Kasumi-1 (cell line): ENCODE results near the gene BLVRB.
"Not testable (repeated sequence)": the region's sequence is repeated elsewhere in the genome, so short reads cannot be mapped to it uniquely, and the experiment has no call there.

Source experiments
- DNase-seq, 2 experiments: peaks; one replicate each; lab custom pipeline; 2025; lab: John Stamatoyannopoulos, UW

The BLVRB gene

GRCh38 chr19:40465557-40466218 is at the start of gene BLVRB:
Gene BLVRB, minus strand, starts transcription at chr19:40465745. Its CDS starts 57 bp downstream, at chr19:40465688.
- peak; percentile 96 to 98 for DNase-seq

GRCh38 chr19:40513741-40514315 is 48.3 kb upstream of the BLVRB start:
- DNase-seq, result no peak

DNA sequence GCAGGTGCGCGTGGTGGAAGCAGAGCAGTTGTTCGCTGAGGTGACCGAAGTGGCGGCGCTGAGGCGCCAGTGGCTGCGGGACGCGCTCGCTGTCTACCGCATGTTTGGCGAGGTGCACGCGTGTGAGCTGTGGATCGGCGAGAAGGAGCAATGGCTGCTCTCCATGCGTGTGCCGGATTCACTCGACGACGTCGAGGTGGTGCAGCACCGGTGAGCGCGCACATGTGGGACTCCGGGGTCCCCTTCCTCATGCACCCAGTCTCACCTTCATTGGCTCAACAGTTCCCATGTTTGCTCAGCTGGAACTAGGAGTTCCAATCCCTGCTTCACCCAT is 47.8 kb upstream of the BLVRB start:
- DNase-seq, result no peak

- DNase-seq, result no peak
Measured at GRCh38 chr19:40512473-40513344, 47.2 kb upstream of the BLVRB start.

- DNase-seq, result no peak
Measured at GRCh38 chr19:40512110-40512472, 46.5 kb upstream of the BLVRB start.

DNA sequence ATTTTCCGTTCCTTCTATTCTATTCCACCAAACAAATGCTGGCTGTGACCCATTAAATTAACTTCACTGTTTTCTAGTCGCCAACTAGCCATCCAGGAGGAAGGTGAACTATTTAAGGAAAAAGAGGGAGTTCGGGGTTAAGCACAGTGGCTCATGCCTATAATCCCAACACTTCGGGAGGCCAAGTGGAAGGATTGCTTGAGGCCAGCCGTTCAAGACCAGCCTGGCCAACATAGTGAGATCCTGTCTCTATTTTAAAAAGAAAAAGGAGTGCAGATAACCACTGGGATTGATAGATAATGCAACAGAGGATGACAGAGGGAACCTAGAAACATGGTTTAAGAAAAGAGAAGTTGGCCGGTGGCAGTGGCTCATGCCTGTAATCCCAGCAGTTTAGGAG is 45.9 kb upstream of the BLVRB start:
- no peak for DNase-seq

DNA sequence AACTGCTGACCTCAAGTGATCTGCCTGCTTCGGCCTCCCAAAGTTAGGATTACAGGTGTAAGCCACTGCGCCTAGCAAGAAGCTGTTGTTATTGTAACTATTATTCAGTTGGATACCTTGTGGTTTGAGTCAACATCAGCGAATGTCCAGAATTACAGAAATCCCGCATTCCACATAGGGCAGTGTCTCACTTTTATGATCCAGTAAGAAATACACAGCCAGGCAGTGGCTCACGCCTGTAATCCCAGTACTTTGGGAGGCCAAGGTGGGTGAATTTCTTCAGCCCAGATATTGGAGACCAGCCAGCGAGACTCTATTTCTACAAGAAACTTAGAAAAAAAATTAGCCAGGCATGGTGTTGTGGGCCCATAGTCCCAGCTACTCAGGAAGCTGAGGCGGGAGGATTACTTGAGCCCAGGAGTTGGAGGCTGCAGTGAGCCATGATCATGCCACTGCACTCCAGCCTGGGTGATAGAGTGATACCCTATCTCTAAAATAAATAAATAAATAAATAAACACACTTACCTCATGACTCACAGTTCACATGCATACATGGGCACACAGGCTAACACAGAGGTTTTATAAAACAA is 45.1 kb upstream of the BLVRB start:
- DNase-seq, result no peak

DNA sequence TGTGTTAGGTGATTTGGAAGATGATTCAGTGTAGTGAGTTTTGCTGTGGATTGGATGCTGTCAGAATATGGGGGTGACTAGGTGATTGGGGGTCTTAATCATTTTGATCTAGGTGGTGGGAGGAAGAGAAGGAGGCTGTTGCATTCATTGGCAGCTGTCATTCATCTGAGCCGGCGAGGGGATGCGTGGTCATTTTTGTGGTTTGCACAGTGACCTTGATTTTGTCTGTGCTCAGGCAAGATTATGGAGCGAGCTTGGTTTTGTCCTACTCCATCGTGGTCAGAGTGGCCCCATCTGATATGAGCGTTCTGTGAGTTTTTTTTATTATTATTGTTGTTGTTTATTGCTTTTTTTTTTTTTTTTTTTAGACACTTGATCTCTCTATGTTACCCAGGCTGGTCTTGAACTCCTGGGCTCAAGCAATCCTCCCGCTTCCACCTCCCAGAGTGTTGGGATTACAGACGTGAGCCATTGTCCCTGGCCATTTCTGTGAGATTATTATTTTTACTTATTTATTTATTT is 43.3 kb upstream of the BLVRB start:
- DNase-seq, result no peak

DNA sequence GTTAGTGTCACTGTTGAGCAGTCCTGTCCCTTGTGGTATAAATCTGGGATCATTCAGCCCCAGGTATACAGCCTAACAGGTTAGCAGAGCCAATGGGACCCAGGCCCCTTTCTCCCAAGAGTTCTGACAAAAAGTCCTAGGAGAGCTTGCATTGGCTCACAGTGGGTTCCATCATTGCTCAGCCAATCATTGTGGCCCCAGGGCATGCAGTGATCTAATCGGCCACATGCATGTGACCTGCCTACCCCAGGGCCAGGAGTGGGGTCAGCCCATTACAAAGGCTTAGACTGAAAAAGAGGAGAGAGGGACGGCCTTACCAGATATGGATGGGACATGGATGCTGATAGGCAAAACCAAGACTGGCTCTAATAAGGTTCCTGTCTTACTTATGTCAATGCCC is 42.3 kb upstream of the BLVRB start:
- no peak for DNase-seq

DNA sequence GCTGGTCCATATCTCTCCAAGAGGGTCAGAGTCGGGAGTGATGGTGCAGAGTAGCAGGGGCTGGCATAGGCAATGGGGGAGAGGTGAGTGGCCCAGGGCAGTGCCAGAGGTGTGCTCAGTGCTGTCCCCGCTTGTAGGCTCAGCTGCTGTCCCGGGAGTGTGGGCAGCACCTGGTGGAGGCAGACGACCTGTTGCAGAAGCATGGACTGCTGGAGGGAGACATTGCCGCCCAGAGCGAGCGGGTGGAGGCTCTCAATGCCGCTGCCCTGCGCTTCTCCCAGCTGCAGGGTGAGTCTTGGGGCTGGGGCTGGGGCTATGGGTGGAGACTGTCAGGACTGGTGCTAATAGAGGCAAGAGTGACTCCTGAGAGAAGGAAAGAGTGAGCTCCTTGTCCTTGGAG is 40.6 kb upstream of the BLVRB start:
- no peak for DNase-seq

- DNase-seq, result no peak
Measured at GRCh38 chr19:40503320-40503695, 37.8 kb upstream of the BLVRB start.

DNA sequence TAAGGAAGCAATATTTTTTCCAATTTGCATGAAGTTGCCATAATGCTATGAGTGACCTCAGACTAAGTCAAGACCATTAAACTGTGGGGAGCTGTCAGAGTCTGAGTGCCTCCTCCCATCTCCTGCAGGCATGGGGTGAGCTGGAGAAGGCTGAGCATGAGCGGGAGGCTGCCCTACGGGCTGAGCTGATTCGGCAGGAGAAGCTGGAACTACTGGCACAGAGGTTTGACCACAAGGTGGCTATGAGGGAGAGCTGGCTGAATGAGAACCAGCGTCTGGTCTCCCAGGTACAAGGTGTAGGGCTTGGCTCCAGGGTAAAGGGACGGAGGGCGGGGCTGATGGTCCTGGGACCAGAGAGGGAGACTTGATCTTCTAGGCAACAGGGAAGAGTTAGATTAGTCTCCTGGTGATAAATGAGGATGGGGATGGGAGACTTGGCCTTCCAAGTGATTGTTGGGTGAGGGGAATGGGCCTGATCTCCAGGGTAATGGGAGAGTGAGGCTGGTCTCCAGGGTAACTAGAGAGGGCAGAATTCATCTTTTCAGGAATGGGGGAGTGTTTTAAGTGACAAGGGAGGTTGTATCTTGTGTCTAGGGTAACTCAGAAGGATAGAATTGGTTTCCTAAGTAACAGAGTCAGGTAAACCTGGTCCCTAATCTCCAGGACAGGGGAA is 37.2 kb upstream of the BLVRB start:
- DNase-seq, result no peak

- no peak for DNase-seq
Measured at GRCh38 chr19:40502081-40502480, 36.5 kb upstream of the BLVRB start.

- no peak for DNase-seq
Measured at GRCh38 chr19:40501599-40501998, 36.1 kb upstream of the BLVRB start.

DNA sequence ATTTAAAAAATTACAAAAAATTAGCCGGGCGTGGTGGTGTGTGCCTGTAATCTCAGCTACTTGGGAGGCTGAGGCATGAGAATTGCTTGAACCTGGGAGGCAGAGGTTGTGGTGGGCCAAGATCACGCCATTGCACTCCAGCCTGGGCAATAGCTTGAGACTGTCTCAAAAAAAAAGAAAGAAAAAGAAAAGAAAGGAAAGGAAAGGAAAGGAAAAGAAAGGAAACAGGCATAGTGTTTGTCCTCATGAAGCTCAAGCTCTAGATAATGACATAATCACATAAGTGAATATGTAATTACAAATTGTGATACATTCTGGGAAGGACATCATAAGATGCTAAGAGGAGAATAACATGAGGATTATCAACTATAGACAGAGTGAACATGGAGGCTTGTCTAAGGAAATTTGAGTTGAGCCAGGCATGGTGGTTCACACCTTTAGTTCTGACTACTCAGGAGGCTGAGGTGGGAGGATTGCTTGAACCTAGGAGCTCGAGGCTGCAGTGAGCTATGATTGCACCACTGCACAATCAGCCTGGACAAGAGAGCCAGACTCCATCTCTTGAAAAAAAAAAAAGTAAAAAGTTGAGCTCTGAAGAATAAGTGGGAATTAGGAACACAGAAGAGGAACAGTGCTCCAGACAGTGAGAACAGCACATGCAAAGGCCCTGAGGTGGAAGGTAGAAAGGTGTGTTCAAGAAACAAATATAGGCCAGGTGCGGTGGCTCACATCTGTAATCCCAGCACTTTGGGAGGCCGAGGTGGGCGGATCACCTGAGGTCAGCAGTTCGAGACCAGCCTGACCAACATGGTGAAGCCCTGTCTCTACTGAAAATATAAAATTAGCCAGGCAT is 35.4 kb upstream of the BLVRB start:
- not testable (repeated sequence) for DNase-seq

GRCh38 chr19:40499320-40499719 is 33.8 kb upstream of the BLVRB start:
- DNase-seq, result no peak

DNA sequence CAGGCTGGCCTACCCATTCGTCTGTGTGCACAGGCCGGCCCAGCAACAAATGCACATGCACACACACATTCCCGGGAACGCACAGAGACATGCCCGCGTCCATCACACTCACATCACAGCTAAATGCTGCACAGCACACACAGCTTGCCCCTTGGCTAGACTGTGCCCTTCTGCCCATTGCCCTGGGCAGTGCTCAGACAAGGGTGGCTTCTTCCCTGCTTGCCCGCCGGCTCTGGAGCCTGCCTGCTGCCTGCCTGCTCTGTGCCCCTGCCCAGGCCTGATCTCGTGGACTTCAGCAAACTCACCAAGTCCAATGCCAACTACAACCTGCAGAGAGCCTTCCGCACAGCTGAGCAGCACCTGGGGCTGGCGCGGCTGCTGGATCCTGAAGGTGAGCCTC is 31.7 kb upstream of the BLVRB start:
- DNase-seq, result no peak

DNA sequence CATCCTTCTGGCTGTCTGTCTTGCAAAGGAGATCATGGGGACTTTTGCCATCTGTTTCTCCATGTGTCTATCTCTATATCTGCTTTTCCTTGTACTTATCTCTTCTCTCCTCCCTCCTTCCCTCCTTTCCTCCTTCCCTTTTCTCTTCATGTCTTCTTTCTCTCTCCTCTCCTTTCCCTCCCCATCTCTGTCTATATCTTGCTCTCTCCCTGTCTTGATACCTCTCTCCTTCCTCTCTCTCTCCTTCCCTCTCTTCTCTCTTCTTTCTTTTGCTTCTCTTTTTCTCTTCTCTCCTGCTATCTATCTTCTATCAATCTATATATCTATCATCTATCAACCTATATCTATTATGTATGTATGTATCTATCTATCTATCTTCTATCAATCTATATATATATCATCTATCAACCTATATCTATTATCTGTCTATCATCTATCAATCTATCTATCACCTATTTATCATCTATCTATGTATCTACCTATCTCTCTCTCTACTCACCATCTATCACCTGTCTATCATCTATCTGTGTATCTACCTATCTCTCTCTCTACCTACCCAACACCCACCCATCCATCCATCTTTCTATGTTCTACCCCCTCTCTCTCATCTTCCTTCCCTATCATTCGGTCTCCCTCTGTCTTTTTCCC is 28.8 kb upstream of the BLVRB start:
- no peak for DNase-seq

DNA sequence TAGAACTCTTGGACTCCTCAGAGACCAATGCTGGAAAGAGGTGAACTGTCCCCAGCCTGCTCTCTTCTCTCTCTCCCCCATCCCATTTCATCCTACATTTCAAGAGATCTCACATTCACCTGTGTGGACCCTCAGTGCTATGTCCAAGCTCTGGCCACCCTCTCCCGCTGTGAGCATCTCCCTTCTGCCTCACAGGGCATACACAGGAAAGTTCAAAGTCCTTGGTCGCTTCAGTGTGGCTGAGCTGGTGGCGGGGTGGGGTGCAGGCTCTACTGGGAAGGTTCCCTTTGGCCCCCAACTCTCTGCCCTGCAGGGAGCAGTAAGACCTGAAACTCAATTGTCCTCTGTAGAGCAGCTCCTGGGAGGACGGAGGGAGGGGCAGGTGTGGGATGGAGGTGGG is 28.2 kb upstream of the BLVRB start:
- no peak for DNase-seq

DNA sequence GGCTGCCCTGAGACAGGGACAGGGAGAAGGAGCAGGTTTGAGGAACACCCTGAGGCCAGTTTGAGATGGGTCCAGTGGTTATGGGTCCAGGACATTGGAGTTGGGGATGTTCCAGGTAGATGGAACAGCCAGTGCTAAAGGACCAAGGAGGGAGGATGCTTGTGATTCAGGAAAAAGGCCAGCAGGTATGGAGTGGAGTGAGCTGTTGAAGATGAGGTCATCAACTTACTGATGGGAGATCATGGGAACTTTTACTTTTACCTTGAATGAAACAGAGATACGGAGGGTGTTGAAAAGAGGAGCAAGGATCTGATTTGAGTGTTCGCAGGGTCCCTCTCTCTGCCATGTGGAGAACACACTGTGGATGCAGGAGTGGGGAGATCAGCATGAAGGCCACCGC is 26.7 kb upstream of the BLVRB start:
- DNase-seq, result no peak

- no peak for DNase-seq
Measured at GRCh38 chr19:40489882-40490230, 24.3 kb upstream of the BLVRB start.
